ENCODE data around the gene ACOT7.
"Not testable (repeated sequence)": the region's sequence is repeated elsewhere in the genome, so short reads cannot be mapped to it uniquely, and the experiment has no call there.

DNA sequence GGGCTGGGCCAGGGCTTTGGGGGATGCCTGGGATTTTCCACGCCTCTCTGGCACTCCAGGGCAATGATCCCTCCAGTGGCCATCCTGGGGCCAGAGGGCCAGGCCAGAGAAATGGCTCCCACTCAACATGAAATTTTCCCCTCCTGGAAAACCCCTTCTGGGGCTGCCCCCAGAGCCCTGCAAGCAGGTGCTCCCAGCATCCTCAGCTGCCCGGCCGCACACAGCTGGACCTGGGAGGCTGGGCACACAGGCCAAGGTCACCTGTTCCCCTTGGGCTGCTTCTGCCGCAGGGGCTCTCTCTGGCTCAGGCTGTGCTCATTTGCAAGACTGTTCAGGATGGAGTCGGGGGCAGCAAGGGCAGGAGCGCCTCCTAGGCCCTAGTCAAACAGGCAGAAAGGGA lies 34.9 kb upstream of the ACOT7 start:
- not testable (repeated sequence) for TF ChIP-seq POLR2AphosphoS5 (IDR thresholded peaks at IDR 0.05); POLR2A (IDR thresholded peaks at IDR 0.05; ENCODE audit: low read depth)

Measured in esophagus muscularis mucosa (tissue), 2 donors.